Aorta (tissue), 5 donors: ENCODE data around the gene FRMD4A. TPM values are rescaled to one million over a fixed set of nuclear protein-coding genes. Genes with fewer than 3 reads are reported as not detected.

Experiments
- ATAC-seq: fragments of 200-7000 bp; cut with Tn5 transposase; one replicate; pipeline ENCODE4 v1.9.1; 2022; ENCODE audit warnings: moderate library complexity; ENCODE audit not compliant: low FRiP score
- DNase-seq, 2 donors: peaks; one replicate each; pipeline ENCODE4 v3.0.0-alpha.2; 2020
- H3K27ac ChIP-seq, 2 donors: one replicate each; pipeline ENCODE4 v1.5.1; 2013; ENCODE audit warnings: low read length in 2 of 2, mild to moderate bottlenecking in 2 of 2, moderate library complexity in 2 of 2, control low read depth in 1 of 2, inconsistent platforms in 1 of 2, low read depth in 1 of 2
- H3K27me3 ChIP-seq, 2 donors: one replicate each; pipeline ENCODE4 v1.6.1; 2013; ENCODE audit warnings: control low read depth in 1 of 2, low read length in 1 of 2, mild to moderate bottlenecking in 1 of 2, moderate library complexity in 1 of 2; ENCODE audit not compliant: insufficient read depth in 2 of 2, control insufficient read depth in 1 of 2
- H3K36me3 ChIP-seq, 2 donors: one replicate each; pipeline ENCODE4 v1.6.1; 2013; ENCODE audit warnings: control low read depth in 1 of 2, low read length in 1 of 2, mild to moderate bottlenecking in 1 of 2; ENCODE audit not compliant: insufficient read depth in 2 of 2, control insufficient read depth in 1 of 2
- H3K4me1 ChIP-seq, 2 donors: one replicate each; pipeline ENCODE4 v1.6.1; 2013; ENCODE audit warnings: low read length in 2 of 2, control low read depth in 1 of 2, mild to moderate bottlenecking in 1 of 2, moderate library complexity in 1 of 2; ENCODE audit not compliant: insufficient read depth in 2 of 2, control insufficient read depth in 1 of 2
- H3K4me3 ChIP-seq, 2 donors: one replicate each; pipeline ENCODE4 v1.5.1; 2013; ENCODE audit warnings: low read length in 2 of 2, control low read depth in 1 of 2, mild to moderate bottlenecking in 1 of 2
- H3K9me3 ChIP-seq: one replicate; pipeline ENCODE4 v1.6.1; 2013; ENCODE audit warnings: mild to moderate bottlenecking, low read length; ENCODE audit not compliant: control insufficient read depth
- WGBS, 2 donors: extraction: QIAGEN DNeasy Blood & Tissue Kit; methylation state at CpG; one replicate each; pipeline ENCODE4 v1.1.7; 2013; 5-methylcytosine and 5-hydroxymethylcytosine counted together
- intact Hi-C, 2 donors: fragments of 100-400 bp; cut with DNase I; formaldehyde crosslinking; loops; one replicate each; pipeline versions ENCODE4 v1.14.2 to v1.15.0; 2022
- polyA plus RNA-seq, 2 donors: library from polyadenylated mRNA; stranded (reverse); fragments of 200-250 nt; gene quantifications; one replicate each; pipeline ENCODE4 v1.2.3, GENCODE V29; 2013
- total RNA-seq, 2 donors: library from RNA; stranded (reverse); fragmentation: NEBNext Ultra II Directional; extraction: Animal tissue kit (Norgen Biotek cat#: 25700); gene quantifications; one replicate each; pipeline ENCODE4 v1.2.1, GENCODE V29; 2021
- donor health status: healthy with polysubstance abuse.
- donor health status: Bipolar disorder and iron deficiency.
- donor health status: DM: no; HTN: no; CAD: no.
- donor health status: DM: no; HTN: no; CAD: no.
- donor health status: DM: yes; HTN: yes; CAD: no.

FRMD4A gene
- total and polyA plus RNA-seq, 4 donors: 11.4 to 65.6 (median 39.7) TPM

- Histone ChIP-seq H3K36me3 (no peaks in the 10 kb centered on the region), H3K4me1 (no peaks in the 10 kb centered on the region), H3K4me3 (no peak overlapping the region), H3K27me3 (no peaks in the 10 kb centered on the region), H3K9me3 (no peaks in the 10 kb centered on the region), H3K27ac (no peak overlapping the region)
- ATAC-seq: no peak
- DNase-seq: no peak
- intact Hi-C loops: no loop called here
- WGBS, 2 donors: 66 to 70% methylated on average over 15 of the region's 15 CpGs
These were observed 522.0 kb downstream of the FRMD4A start for GRCh38 chr10:13808556-13809391.

GRCh38 chr10:13806419-13806818, 524.3 kb downstream of the FRMD4A start:
- WGBS, 2 donors: 80 to 84% methylated on average over 3 of the region's 3 CpGs
- no peaks in the 10 kb centered on the region for H3K4me1 ChIP-seq
- no peak overlapping the region for H3K27ac ChIP-seq
- DNase-seq (no peak), ATAC-seq (no peak)
- H3K4me3 ChIP-seq: no peak overlapping the region
- H3K36me3 ChIP-seq: no peaks in the 10 kb centered on the region
- intact Hi-C loops: no loop called here
- no peaks in the 10 kb centered on the region for H3K27me3 ChIP-seq
- no peaks in the 10 kb centered on the region for H3K9me3 ChIP-seq

- 37 to 43% methylated on average over 18 of the region's 18 CpGs for WGBS, 2 donors
- H3K27me3 ChIP-seq: no peaks in the 10 kb centered on the region
- H3K4me3 ChIP-seq: no peak overlapping the region
- H3K9me3 ChIP-seq: no peaks in the 10 kb centered on the region
- peak; percentile 24 for ATAC-seq
- H3K36me3 ChIP-seq: peaks cover 0 to 4% of the 10 kb centered on the region in 2 donors
- no peak for DNase-seq
- intact Hi-C loops: no loop called here
- no peaks in the 10 kb centered on the region for H3K4me1 ChIP-seq
- no peak overlapping the region for H3K27ac ChIP-seq
These were observed 526.9 kb downstream of the FRMD4A start for GRCh38 chr10:13803566-13804554.

GRCh38 chr10:13801907-13802288, 528.8 kb downstream of the FRMD4A start:
- 82 to 86% methylated on average over 2 of the region's 2 CpGs for WGBS, 2 donors
- DNase-seq (no peak), ATAC-seq (no peak)
- Histone ChIP-seq H3K27ac (no peak overlapping the region), H3K9me3 (no peaks in the 10 kb centered on the region), H3K27me3 (no peaks in the 10 kb centered on the region), H3K36me3 (peaks cover 0 to 4% of the 10 kb centered on the region in 2 donors), H3K4me3 (no peak overlapping the region), H3K4me1 (no peaks in the 10 kb centered on the region)
- intact Hi-C loops: no loop called here

- DNase-seq (no peak), ATAC-seq (no peak)
- H3K4me1 ChIP-seq: no peaks in the 10 kb centered on the region
- WGBS, 2 donors: 94 to 95% methylated on average over 8 of the region's 8 CpGs
- peaks cover 0 to 4% of the 10 kb centered on the region in 2 donors for H3K36me3 ChIP-seq
- H3K27ac ChIP-seq: no peak overlapping the region
- intact Hi-C loops: no loop called here
- H3K27me3 ChIP-seq: no peaks in the 10 kb centered on the region
- no peak overlapping the region for H3K4me3 ChIP-seq
- H3K9me3 ChIP-seq: no peaks in the 10 kb centered on the region
These were observed 529.4 kb downstream of the FRMD4A start for GRCh38 chr10:13801156-13801906.

GRCh38 chr10:13797164-13797563, 533.6 kb downstream of the FRMD4A start:
- 88 to 89% methylated on average over 9 of the region's 9 CpGs for WGBS, 2 donors
- Histone ChIP-seq H3K4me3 (no peak overlapping the region), H3K4me1 (no peaks in the 10 kb centered on the region), H3K27me3 (no peaks in the 10 kb centered on the region), H3K27ac (no peak overlapping the region), H3K36me3 (peaks cover 0 to 4% of the 10 kb centered on the region in 2 donors), H3K9me3 (no peaks in the 10 kb centered on the region)
- DNase-seq: no peak
- intact Hi-C loops: loop anchor here in 1 of 2 donors (10.0 kb wide), 1 partner anchor 678 kb away; no protein-coding TSS in a partner anchor
- ATAC-seq: no peak

GRCh38 chr10:13795653-13796555, 534.8 kb downstream of the FRMD4A start:
- DNase-seq: no peak
- intact Hi-C loops: loop anchor here in 1 of 2 donors (10.0 kb wide), 1 partner anchor 679 kb away; no protein-coding TSS in a partner anchor

More at GRCh38 chr10:13795653-13796555, 534.8 kb downstream of the FRMD4A start:
- Histone ChIP-seq H3K27ac (no peak overlapping the region), H3K36me3 (peaks cover 0 to 4% of the 10 kb centered on the region in 2 donors), H3K4me3 (no peak overlapping the region), H3K27me3 (no peaks in the 10 kb centered on the region), H3K9me3 (no peaks in the 10 kb centered on the region), H3K4me1 (no peaks in the 10 kb centered on the region)
- no peak for ATAC-seq
- WGBS, 2 donors: 67 to 68% methylated on average over 9 of the region's 9 CpGs
